Measurements from ENCODE around the gene TMEM44.

TMEM44 gene

DNA sequence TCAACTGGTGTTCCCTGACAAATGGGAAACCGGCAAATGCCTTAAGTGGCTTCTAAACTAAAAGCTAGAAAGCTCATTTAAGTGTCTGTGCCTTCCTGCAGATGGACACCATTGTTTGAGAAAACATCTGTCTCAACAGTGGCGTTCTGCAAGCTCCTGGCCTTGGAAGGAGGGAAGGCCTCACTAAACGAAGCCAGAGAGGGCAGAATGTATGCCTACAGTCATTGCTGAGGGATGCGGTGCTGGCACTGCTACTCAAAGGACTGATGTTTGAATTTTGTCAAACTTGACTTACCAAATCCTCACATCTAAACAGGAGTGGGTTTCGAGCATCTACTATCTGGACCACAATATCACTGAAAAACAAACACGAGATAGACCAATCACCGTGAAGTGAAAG is 26.6 kb upstream of the TMEM44 start:
- H3K36me3 ChIP-seq (ENCODE audit: low read length) = peaks cover 21% of the 10 kb centered on the region
- no peaks in the 10 kb centered on the region for H3F3A ChIP-seq (ENCODE audit: insufficient read depth)
- no peak overlapping the region for H3K27ac ChIP-seq (ENCODE audit: low read depth, low read length)
- H2AFZ ChIP-seq (ENCODE audit: low read depth, low read length, severe bottlenecking) = no peak overlapping the region
- no peaks in the 10 kb centered on the region for H3K79me2 ChIP-seq (ENCODE audit: insufficient read depth, low read length)
- TF ChIP-seq CTCF (IDR thresholded peaks at IDR 0.05; ENCODE audit: insufficient read depth, low read length, poor library complexity, severe bottlenecking) (no peak), EZH2phosphoT487 (conservative IDR thresholded peaks at IDR 0.05; ENCODE audit: low read length) (no peak)
- no peaks in the 10 kb centered on the region for H4K20me1 ChIP-seq (ENCODE audit: low read depth, low read length)
- H3K4me2 ChIP-seq (ENCODE audit: low read depth, low read length, poor library complexity, severe bottlenecking) = no peak overlapping the region
- no peaks in the 10 kb centered on the region for H3K9me2 ChIP-seq (replicated peaks; ENCODE audit: insufficient read depth, low read length)
- H3K9me3 ChIP-seq (ENCODE audit: insufficient read depth, low read length) = no peaks in the 10 kb centered on the region
- no peak overlapping the region for H3K4me3 ChIP-seq (ENCODE audit: insufficient read depth, low read length, poor library complexity, severe bottlenecking)
- no peak overlapping the region for H3K9ac ChIP-seq (ENCODE audit: low read length)
- no peaks in the 10 kb centered on the region for H3K27me3 ChIP-seq (ENCODE audit: low read length)

DNA sequence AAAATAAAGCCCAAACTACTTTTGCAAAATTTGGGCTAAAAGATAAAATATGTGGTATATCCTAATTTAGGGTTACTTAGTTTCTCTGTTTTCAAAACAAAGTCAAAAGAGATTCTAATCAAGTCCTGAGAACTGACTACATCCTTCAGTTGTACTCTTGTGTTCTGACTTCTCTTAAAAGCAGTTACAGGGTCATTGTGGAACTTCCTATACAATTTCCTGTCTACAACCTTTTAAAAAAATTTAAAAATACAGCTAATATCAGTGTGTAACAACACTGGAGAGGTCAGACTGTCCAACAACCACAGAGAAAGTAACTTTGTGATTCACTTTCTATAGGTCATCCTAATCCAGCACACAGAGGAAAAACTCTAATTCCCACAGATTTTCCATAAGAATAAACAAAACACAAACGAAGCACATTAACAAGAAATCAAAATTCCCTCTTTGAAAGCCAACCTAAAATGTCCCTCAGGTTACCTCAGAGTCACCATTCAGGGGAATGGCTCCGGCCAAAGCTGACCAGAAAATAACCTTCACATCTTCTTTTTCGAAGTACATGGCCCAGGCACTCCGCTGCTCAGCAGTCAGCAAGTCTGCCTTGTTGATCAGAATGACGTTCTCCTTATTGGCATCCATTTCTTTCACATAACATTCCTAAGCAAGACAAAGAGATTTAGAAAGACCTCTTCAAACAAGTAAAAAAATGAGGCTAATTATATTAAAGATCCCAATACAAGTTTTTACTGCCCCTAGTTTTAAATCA is 25.4 kb upstream of the TMEM44 start:
- H3K36me3 ChIP-seq (ENCODE audit: low read length) = peaks cover 17% of the 10 kb centered on the region

GRCh38 chr3:194657439-194657838 is 24.2 kb upstream of the TMEM44 start:
- H3K9ac ChIP-seq (ENCODE audit: low read length) = no peak overlapping the region
- H3K27me3 ChIP-seq (ENCODE audit: low read length) = no peaks in the 10 kb centered on the region
- H3K4me2 ChIP-seq (ENCODE audit: low read depth, low read length, poor library complexity, severe bottlenecking) = no peak overlapping the region
- H3F3A ChIP-seq (ENCODE audit: insufficient read depth) = no peaks in the 10 kb centered on the region
- no peaks in the 10 kb centered on the region for H4K20me1 ChIP-seq (ENCODE audit: low read depth, low read length)
- no peaks in the 10 kb centered on the region for H3K79me2 ChIP-seq (ENCODE audit: insufficient read depth, low read length)
- H3K9me3 ChIP-seq (ENCODE audit: insufficient read depth, low read length) = no peaks in the 10 kb centered on the region
- H3K36me3 ChIP-seq (ENCODE audit: low read length) = peaks cover 17% of the 10 kb centered on the region
- H3K4me3 ChIP-seq (ENCODE audit: insufficient read depth, low read length, poor library complexity, severe bottlenecking) = no peak overlapping the region
- no peak overlapping the region for H2AFZ ChIP-seq (ENCODE audit: low read depth, low read length, severe bottlenecking)
- no peak overlapping the region for H3K27ac ChIP-seq (ENCODE audit: low read depth, low read length)
- no peak for TF ChIP-seq CTCF (IDR thresholded peaks at IDR 0.05; ENCODE audit: insufficient read depth, low read length, poor library complexity, severe bottlenecking)
- no peak for TF ChIP-seq EZH2phosphoT487 (conservative IDR thresholded peaks at IDR 0.05; ENCODE audit: low read length)
- no peaks in the 10 kb centered on the region for H3K9me2 ChIP-seq (replicated peaks; ENCODE audit: insufficient read depth, low read length)

More for the DNA sequence above, 25.4 kb upstream of the TMEM44 start:
- Histone ChIP-seq H4K20me1 (ENCODE audit: low read depth, low read length) (no peaks in the 10 kb centered on the region), H3F3A (ENCODE audit: insufficient read depth) (no peaks in the 10 kb centered on the region), H3K4me3 (ENCODE audit: insufficient read depth, low read length, poor library complexity, severe bottlenecking) (no peak overlapping the region), H3K9me2 (replicated peaks; ENCODE audit: insufficient read depth, low read length) (no peaks in the 10 kb centered on the region), H3K4me2 (ENCODE audit: low read depth, low read length, poor library complexity, severe bottlenecking) (no peak overlapping the region), H3K9ac (ENCODE audit: low read length) (no peak overlapping the region), H3K79me2 (ENCODE audit: insufficient read depth, low read length) (no peaks in the 10 kb centered on the region), H2AFZ (ENCODE audit: low read depth, low read length, severe bottlenecking) (no peak overlapping the region), H3K9me3 (ENCODE audit: insufficient read depth, low read length) (no peaks in the 10 kb centered on the region), H3K27ac (ENCODE audit: low read depth, low read length) (no peak overlapping the region), H3K27me3 (ENCODE audit: low read length) (no peaks in the 10 kb centered on the region)
- TF ChIP-seq EZH2phosphoT487 (conservative IDR thresholded peaks at IDR 0.05; ENCODE audit: low read length) (no peak), CTCF (IDR thresholded peaks at IDR 0.05; ENCODE audit: insufficient read depth, low read length, poor library complexity, severe bottlenecking) (no peak)
